Ecto neural progenitor cell (in vitro differentiated cells): ENCODE measurements around the gene NLRP10.
"Not testable (repeated sequence)": the region's sequence is repeated elsewhere in the genome, so short reads cannot be mapped to it uniquely, and the experiment has no call there.

ENCODE experiments used
- DNase-seq: peaks from one replicate; pipeline ENCODE4 v3.0.0-alpha.2; 2018; ENCODE audit warnings: low spot score

NLRP10 gene

GRCh38 chr11:7965386-7965785 is at the start of gene NLRP10:
NLRP10 (minus strand) TSS chr11:7965447; CDS start chr11:7963495, 1,952 bp downstream.
- no peak for DNase-seq

- no peak for DNase-seq
These were observed 48.6 kb upstream of the NLRP10 start for GRCh38 chr11:8013833-8014232.

- DNase-seq, result no peak
These were observed 46.8 kb upstream of the NLRP10 start for GRCh38 chr11:8011981-8012444.

GRCh38 chr11:8011371-8011770 is 46.1 kb upstream of the NLRP10 start:
- DNase-seq, result no peak

- no peak for DNase-seq
These were observed 44.6 kb upstream of the NLRP10 start for GRCh38 chr11:8009856-8010255.

GRCh38 chr11:8008212-8008611 is 43.0 kb upstream of the NLRP10 start:
- DNase-seq, result peak; percentile 23

GRCh38 chr11:8006349-8006977 is 41.2 kb upstream of the NLRP10 start:
- DNase-seq, result peak; percentile 74

GRCh38 chr11:8005556-8005955 is 40.3 kb upstream of the NLRP10 start:
- no peak for DNase-seq

GRCh38 chr11:8004008-8004407 is 38.8 kb upstream of the NLRP10 start:
- peak; percentile 27 for DNase-seq

- peak; percentile 25 for DNase-seq
These were observed 37.9 kb upstream of the NLRP10 start for GRCh38 chr11:8003187-8003586.

GRCh38 chr11:8002676-8003075 is 37.4 kb upstream of the NLRP10 start:
- DNase-seq, result peak; percentile 25

GRCh38 chr11:8000390-8000789 is 35.1 kb upstream of the NLRP10 start:
- no peak for DNase-seq

- no peak for DNase-seq
These were observed 34.5 kb upstream of the NLRP10 start for GRCh38 chr11:7999795-8000194.

GRCh38 chr11:7994581-7995278 is 29.5 kb upstream of the NLRP10 start:
- no peak for DNase-seq

- not testable (repeated sequence) for DNase-seq
These were observed 22.3 kb upstream of the NLRP10 start for GRCh38 chr11:7987560-7987883.

GRCh38 chr11:7986768-7987559 is 21.7 kb upstream of the NLRP10 start, which contains the start of gene EIF3F:
EIF3F (plus strand) TSS chr11:7987337; CDS start chr11:7987353, 16 bp downstream.
- peak; percentile 95 for DNase-seq

GRCh38 chr11:7983832-7984590 is 18.8 kb upstream of the NLRP10 start:
- no peak for DNase-seq

GRCh38 chr11:7982582-7983119 is 17.4 kb upstream of the NLRP10 start:
- DNase-seq, result no peak

GRCh38 chr11:7981619-7982157 is 16.4 kb upstream of the NLRP10 start:
- no peak for DNase-seq

GRCh38 chr11:7977232-7977917 is 12.1 kb upstream of the NLRP10 start:
- no peak for DNase-seq

- no peak for DNase-seq
These were observed 9.4 kb upstream of the NLRP10 start for GRCh38 chr11:7974668-7975067.
